ENCODE data around the gene CDYL.

The CDYL gene

DNA sequence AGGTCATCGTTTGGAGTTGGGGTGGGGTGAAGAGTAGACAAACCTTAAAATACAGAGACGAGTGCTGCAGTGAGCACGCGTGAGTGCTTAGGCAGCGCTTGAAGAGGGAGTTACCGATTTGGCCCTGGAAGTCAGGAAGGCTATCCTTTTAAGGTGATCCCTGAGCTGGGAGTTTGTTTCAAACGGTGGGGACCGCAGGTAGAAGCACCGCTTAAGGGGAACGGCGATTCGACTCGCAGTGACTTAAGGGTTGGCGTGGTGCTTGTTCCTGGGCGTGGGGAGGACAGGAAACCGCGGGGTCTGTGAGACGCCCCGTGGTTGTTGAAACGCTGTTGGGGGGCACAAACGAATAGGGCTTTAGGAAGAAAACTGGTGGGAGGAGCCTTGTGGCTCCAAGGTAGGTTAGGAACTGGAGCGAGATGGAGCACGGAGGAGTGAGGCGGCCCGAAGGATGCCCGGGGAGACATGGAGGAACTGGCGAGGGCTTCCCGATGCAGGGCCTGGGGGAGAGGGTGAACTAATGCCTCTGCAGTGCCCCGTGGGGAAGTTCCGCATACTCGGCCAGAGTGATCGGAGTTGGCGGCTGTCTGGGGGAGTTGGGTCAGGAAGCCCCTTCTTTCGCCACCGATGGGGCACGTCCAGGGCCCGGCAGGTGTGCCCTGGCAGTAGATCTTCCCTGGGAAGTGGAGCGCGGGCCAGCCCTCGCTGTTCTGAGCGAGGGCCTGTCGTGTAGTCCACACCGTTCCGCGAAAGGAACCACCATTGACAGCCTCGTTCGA, 1.3 kb upstream of the CDYL start:
- DNase-seq: no peak

DNA sequence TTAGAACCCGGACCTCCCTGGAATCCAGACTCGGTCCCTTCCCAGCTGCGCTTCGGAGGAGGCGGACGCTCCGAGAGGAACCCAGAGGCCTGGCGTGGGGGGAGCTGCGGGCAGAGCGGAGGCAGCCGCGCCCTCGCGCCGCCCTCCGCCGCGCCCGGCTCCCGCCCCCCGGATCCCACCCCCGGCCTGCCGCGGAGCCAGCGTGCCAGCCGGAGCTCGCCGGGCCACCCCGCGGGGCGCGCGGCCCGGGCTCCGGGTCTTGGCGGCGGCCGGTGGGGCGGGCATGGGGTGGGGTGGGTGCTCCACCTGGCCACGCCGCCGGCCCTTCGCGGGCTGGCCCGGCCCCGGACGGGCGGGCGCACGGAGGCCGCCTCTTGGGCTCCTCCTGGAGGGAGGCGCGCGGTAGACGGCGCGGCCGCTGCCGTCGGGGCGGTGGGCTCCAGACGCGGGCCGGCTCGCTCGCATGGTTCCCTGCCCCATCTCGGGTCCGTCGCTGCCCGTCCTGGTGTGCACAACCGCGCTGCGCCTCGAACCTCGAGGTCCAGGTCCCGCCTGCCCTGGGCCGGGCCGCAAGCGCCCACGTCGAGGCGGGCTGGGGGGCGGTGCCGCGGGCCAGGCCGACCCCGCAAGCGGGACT, 592 bp upstream of the CDYL start:
- DNase-seq: peak; percentile 70

DNA sequence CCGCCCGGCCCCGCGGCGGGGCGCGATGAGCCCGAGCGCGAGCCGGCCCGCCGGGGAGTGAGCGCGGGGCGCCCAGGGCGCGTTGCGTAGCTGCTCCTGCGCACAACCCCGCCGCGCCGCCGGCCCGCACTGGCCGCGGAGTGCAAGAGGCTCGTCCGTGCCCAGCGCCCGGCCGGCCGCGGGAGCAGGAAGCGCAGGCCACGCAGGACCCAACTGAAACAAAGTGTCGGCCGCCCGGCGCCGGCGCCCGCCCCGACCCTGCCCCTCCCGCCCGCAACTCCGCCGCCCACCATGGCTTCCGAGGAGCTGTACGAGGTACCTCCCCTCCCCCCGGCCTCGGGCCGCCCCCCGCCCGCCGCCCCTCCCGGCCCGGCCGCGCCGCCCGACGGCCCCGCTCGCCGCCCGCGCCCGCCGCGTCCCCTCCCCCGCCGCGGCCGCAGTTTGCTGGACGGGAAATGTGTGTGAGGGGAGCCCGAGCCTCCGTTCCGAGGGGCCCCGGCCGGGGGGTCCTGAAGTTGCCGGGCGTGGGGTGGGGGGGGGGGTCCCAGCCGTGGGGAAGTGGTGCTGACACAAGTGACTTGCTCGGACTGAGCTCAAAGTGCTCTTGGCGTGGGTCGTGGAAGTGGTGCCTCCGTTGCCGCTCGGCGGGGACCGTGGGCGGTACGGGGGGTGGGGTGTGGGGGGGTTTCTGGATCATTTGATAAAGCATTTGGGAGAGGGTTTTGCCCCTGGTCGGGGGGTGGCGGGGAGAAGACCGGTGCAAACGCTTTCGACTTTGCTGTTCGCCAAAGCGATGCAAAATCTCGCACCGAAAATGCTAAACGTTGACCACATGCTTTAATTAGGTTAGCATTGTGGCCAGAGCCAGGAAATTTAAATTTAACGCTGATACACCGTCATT, 539 bp downstream of the CDYL start:
- peak; percentile 49 for DNase-seq

DNA sequence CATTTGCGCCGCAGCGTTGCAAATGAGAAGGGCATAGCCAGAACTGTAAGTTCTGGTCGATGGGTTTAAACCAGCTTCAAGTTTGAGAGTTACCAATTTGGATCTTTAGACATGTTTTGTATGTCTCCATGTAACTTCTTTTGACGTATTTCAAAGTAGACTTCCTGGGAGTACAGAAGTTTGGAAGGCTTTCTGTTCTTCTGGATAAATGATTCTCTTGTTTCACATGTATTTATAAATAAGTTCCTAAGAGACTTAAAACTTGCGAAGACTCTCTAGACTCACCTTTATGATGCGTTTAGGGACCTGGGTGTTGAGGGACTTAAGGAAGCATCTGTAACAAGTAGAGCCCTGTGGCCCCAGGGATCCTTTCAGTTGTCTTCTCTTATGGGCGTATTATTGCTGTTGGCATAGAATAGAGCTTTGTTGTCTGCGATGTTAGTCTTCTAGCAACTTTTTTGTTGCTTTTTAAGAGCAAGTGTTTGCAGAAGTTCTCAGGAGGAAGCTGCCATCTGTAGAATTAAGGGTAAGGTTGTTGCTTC, 1.3 kb downstream of the CDYL start:
- no peak for DNase-seq

DNA sequence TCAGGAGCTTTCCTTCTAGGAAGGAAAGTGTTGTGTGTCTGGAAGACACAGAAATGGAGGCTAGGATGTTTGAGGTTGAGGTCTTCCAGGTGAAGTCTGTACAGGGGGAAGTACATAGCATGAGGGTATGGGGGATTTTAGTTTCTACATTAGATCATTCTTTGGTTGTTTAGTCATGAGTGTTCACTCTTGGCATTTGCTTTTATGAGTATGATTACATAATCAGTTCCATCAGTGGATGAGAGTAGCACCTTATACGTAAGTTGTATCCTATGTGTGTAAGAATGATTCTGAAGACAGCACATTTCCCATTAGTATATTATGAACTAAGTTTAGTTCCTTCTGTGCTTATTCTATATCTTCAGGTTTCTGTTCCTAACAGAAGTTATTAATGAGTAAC, 1.9 kb downstream of the CDYL start:
- DNase-seq: peak; percentile 31

DNA sequence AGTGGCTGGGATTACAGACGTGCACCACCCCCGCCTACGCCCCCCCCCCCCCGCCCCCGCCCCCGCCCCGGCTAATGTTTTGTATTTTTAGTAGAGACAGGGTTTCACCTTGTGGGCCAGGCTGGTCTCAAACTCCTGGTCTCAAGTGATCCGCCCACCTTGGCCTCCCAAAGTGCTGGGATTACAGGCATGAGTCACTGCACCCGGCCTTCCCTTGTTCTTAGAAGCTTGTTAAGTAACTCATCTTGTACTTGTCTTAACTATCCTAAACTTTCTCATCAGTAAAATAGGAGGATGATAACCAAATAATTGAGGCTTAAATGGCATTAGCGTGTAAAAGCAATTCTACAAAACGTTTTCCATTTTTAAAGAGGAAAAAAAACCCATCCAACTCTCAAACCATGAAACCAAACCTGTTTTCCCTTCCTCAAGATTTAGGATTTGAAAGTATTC, 4.2 kb downstream of the CDYL start:
- DNase-seq: peak; percentile 56

DNA sequence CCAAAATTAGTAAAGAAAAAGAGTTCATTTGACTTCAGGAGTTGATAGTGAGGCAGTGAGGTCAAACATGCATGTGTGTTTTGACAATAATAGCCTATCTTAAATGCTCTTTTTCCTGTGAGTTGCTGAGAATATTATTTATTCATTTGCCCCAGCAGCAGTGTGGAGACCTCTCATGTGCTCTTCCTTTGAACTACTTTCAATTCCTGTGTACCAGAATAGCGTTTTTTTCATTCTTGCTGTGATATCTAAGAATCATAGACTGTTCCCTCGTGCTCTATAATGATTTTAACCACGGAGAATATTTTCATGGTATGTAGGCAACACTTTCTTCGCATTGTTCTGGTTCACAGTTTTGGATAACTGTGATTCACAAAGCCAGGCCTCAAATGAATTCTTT, 5.2 kb downstream of the CDYL start:
- no peak for DNase-seq

DNA sequence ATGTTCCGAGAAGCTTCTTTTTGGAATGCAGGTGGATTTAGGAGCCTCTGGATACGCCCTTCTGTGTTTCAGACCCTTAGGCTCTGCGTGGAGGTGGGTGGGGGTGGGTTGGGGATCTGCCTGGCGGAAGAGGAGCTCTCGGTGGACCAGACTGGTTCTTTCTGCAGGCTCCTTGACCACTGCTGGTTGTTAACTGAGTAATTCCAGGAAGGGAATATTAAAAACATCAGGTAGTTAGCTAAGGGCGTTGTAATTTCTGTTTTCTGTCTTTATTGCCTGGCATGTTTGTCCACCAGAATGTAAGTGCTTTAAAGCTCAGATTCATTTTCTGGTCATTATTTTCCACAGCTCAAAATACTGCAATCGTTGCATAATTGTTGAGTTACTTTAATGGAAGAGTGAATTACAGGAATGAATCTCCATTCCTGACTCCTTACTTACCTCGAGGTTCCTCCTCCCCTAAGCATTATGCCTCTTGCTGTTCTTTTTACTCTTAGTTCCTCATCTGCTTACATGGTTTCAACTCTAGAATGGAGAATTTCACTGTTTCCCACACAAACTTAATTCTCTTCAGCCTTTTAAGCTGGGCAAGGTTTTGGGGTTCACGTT, 5.9 kb downstream of the CDYL start:
- DNase-seq: no peak

DNA sequence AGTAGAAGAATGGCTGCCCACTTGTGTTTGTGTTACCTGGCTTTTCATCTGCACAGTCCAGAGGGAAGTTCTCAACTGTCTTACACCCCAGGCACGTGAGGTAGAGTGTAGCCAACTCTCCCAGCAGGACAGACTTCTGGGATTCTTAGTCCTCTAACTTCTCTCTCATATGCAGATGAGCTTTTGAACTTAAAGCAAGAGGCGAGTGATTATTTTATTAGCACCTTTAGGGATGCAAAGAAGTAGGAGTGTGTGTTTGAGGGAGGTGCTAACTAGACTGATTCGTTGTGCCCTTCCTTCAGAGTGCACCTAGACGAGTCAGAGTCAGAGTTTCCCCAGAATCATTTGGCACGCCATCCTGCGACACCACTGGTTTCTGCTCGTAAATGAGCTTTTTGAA, 10.8 kb downstream of the CDYL start:
- DNase-seq: no peak

DNA sequence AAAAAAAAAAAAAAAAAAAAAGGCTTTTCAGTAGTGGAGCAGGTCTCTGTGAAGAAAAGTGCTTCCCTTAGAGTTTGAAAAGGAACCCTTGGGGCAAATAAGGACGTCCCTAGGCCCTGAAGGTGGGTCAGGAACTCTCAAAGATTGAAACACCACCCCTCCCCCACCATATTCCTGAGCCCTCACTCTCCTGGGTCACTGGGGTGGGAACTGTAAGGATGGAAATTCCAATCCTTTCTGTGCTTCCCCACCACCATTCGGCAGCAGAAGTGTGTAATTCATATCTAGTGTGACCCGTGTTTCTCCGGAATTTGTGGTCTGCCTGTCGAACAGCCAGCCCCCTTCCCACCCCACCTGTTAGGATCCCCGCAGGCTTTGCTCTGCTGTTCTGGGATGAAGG, 12.3 kb downstream of the CDYL start:
- no peak for DNase-seq

DNA sequence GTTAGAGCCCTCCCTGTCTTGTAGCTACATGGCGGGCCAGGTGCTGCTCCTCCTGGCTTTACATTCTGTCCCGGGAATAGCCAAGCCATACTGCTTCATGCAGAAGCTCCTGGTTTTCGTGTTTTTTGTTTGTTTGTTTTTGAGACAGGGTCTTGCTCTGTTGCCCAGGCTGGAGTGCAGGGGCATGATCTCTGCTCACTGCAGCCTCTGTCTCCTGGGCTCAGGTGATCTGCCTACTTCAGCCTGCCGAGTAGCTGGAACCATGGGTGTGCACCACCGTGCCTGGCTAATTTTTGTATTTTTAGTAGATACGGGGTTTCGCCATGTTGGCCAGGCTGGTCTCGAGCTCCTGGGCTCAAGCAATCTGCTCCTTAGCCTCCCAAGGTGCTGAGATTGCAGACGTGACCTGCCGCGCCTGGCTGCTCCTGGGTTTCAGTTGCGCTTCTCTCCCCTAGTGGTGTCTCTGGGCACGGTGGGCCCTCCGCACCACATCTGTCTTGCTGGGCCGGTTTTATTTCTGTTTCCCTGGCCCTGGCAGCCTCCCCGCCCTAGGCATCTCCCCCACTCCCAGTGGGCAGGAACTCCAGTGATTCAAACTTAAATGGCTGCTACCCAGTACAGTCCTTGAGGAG, 12.9 kb downstream of the CDYL start:
- no peak for DNase-seq

DNA sequence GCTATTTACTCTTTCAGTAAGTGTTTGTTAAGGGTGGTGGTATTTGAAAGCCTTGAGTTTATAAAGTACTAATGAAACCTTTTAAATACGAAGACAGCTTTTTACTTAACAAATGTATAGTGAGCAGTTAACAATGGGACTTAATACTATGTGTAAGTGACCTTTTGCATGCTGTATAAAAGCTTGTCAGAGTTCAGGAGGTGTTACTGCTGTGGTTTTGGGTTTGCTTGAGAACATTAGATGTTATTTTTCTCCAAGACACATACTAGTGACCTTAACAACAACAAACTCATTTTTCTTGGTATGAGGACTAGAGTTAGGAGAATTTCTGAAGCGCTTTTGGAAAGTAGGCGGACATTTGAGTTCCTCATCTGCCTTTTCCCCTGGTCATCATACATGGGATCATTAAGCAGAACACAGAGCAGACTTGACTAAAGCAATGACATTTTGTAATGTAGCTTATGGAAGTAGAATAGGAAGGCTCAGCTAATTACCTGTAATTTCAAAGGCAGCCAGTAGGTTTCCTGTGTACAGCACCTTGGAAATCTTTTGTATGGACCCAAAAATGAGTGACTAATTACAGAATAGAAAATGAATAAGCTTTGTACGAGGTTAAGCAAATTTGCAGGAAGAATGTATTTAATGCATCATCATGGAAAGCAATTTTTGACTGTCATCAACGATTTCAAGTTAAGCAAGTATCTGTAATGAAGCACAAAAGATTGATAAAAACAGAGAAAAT, 14.1 kb downstream of the CDYL start:
- no peak for DNase-seq

DNA sequence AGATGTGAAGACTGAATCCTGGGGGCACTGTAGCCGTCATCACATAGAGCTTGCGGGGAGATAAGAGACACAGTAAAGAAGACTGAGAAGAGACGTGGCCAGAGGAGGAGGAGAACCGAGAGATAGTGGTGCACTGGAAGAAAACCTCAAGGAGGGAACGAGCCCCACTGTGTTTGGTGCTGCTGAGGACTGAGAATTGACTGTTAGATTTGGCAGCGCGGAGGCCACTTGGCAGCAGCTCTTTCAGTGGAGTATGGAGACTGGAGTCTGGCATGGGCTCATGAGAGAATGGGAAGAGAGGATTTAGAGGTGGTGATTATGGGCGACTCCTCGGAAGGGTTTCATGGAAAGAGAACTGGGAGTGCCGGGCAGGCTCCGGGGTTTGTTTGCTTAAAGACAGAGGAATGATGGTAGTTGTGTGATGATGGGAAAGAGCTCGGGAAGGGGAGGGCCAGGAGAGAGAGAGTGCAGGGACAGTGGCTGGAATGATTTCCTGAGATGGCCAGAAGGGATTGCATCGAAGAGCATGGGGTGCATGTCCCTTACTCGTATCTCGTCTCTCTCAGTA, 18.0 kb downstream of the CDYL start:
- DNase-seq: no peak

DNA sequence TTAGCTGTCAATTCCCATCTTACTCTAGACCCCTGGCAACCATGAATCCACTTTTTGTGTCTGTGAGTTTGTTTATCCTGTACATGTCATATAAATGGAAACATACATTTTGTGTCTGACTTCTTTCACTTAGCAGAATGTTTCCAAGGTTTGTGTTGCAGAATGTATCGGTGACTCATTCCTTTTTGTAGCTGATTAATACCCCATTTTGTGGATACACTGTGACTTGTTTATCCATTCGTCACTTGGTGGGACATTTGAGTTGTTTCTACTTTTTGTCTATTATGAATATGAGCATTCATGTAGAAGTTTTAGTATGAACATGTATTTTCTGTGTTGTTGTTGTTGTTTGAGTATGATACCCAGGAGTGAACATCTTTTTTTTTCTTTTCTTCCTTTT, 21.4 kb downstream of the CDYL start:
- DNase-seq: peak; percentile 32

DNA sequence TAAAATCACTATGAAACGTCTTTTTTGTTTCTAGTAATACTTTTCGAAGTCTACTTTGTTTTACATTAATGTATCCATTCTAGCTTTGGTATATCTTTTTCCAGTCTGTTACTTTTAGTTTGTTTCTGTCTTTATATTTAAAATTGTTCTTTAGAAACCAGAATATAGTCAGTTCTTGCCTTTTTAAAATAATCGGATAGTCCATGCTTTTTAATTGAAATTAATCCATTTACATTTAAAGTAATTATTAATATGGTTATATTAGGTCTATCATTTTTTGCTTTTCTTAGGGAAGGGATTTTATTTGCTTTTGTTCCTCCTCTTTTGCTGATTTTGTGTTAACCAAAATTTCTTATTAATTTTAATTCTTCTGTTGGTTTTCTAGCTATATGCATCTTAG, 23.7 kb downstream of the CDYL start:
- DNase-seq: no peak

DNA sequence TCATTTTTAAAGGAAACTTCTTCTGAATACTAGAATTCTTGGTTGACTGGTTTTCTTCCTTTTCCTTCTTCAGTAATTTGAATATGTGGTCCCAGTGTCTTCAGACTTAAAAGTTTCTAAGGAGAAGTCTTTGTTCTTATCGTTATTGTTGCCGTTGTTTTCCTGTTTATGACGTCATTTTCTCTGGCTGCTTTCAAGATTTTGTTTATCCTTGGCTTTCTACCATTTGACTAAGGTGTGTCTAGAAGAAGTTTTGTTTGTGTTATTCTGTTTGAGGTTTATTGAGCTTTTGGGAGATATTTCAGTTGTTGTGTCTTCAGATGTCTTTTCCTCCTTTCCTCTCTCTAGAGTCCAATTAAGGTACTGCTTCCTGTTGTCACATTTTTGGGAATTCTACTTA, 24.5 kb downstream of the CDYL start:
- no peak for DNase-seq

DNA sequence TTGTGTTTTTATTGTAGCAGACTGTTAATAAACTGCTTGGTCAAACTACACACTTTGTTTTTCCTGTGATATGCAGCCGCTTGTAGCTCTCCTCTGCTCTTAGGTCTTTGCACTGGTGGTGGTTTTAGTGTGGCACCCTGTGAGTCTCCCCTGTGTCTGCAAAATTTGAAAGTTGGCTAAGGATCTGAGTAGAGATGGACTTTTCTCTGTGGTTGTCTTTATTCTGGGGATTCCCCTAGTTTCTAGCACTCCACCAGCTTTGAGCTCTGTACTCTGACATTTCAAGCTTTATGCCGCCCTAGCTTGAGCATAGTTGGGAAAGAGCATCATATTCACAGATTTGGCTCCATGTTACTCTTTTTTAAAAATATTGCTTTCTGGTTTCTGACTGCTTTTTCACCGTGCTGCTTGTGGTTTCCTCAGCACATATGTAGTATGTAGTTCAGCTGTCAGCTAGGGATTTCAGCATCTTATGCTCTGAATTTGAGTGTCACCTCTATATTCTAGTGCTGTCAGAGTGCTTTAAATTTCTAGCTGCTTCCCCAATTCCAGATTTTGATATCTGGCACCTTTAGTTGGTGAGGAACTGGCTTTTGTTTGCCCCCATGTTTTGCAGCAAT, 25.4 kb downstream of the CDYL start:
- DNase-seq: no peak

DNA sequence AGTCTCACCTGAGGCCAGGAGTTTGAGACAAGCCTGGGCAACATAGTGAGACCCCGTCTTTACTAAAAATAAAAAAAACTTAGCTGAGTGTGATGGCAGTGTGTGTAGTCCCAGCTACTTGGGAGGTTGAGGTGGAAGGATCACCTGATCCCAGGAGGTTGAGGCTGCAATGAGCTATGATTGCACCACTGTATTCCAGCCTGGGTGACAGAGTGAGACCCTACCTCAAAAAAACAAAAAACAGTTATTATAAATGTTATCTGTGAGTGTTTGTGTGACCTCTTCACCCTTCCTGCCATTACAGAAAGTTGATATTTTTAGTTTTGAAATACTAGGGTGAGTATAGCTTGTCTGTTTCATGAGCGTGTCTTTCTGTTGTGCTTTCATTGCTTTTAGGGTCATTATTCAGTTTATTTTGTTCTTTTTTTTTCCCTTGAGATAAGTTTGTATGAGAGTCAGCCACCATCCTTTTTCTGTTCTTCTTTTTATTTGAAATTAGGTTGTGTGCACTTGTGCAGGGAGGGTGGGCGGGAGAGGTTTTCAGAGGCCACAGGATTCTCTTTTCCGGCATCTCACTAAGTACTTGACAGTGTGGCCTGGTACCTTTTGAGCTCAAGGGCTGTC, 26.2 kb downstream of the CDYL start:
- DNase-seq: no peak

DNA sequence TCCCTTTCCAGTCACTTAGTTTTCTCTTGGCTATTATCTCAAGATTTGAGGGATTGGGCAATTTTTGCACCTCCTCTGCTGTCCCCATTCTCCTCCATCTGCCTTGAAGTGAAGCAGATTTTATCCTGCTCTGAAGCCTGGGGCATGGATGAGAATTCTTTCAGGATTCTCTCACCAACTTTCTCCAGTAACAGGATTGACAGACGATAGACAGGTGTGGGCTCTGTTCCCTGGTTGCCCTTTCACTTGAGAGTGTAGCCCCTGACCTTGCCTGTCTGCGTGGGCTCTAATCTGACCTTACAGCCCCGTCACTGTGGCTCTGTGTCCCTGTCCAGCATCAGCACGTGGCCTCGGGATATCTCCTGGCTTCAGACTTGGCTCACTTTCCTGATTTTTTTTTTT, 27.1 kb downstream of the CDYL start:
- DNase-seq: no peak

DNA sequence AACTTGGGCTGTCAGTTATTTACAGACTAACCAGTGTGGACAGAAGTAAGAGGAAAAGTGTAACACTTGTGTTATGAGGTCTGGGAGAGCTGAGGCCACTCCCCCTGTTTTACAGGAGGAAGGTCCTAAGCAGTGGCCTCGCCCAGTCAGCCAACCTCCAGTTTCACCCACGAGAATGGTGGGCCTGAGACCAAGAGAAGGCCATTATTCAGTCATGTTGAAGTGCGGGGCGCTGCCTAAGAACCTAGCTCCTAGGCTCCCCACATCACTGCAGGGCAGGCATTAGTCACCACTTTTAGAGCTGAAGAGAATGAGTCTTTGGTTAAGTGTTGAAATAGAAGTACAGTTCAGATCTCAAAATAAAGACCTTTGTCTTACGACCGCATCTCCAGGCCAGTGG, 27.9 kb downstream of the CDYL start:
- DNase-seq: peak; percentile 72

All from fibroblast of skin of right biceps (primary cell).